HG03575 (cell line): ENCODE data around the gene OR51B4.
"Not testable (repeated sequence)": the region's sequence is repeated elsewhere in the genome, so short reads cannot be mapped to it uniquely, and the experiment has no call there.

Experiments used
- ATAC-seq: cut with Tn5 transposase; IDR thresholded peaks from one replicate; pipeline ENCODE4 v1.9.1; 2021; ENCODE audit not compliant: unreplicated experiment, insufficient number of reproducible peaks, low FRiP score; ENCODE audit errors: extremely low read depth

Gene OR51B4

GRCh38 chr11:5279471-5280090 is 22.2 kb downstream of the OR51B4 start:
- no peak for ATAC-seq

DNA sequence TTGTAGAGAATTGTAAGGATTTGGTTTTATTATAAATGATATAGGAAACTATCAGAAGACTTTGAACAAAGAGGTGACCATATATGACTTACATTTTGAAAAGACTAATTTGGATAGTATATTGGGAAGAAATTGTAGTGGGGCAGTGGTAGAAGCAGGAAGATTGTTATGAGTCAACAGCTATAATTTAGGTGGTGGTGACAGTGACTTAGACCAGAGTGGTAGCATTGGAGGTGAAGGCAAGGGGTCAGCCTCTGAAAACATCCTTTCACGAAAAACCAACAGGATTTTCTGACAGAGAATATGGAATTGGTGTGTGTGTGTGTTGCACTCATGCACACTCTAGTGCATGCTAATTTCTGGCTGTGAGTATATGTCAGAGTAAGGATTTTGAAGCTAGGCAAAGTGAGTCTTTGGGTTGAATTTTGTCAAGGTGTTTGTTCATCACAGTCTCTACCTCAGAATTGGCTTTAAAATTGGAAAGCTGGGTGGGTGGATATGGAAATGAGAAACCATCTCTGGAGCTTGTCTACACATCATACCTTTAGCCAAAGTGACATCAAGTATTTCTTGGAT is 23.9 kb downstream of the OR51B4 start:
- ATAC-seq, result no peak

GRCh38 chr11:5276697-5277096 is 25.0 kb downstream of the OR51B4 start:
- no peak for ATAC-seq

- ATAC-seq, result no peak
Measured at GRCh38 chr11:5275369-5276110, 26.2 kb downstream of the OR51B4 start.

GRCh38 chr11:5274395-5274794 is 27.4 kb downstream of the OR51B4 start:
- ATAC-seq, result no peak

GRCh38 chr11:5272395-5273017 is 29.2 kb downstream of the OR51B4 start:
- ATAC-seq, result no peak

DNA sequence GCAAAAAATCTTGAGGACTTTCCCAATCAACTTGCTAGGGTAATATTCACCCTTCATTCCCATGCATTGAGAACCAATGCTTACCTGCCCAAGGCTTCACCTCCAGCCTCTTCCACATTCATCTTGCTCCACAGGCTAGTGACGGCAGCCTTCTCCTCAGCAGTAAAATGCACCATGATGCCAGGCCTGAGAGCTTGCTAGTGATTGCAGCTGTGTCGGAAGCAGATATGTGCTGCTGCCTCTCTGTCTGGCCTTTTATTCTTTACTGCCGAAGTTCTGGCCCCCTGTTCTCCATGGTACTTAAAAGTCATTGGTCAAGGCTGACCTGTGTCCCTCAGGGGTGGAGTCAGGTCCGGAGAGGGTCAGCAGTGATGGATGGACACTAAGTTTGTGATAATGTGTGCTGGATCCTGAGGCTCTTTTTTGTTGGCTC is 32.0 kb downstream of the OR51B4 start, which contains the start of gene HBE1:
Gene HBE1 (minus strand): TSS at position 231 of the 433 bp plus-strand sequence. CDS start 55 bp downstream, at position 176.
- ATAC-seq, result no peak

DNA sequence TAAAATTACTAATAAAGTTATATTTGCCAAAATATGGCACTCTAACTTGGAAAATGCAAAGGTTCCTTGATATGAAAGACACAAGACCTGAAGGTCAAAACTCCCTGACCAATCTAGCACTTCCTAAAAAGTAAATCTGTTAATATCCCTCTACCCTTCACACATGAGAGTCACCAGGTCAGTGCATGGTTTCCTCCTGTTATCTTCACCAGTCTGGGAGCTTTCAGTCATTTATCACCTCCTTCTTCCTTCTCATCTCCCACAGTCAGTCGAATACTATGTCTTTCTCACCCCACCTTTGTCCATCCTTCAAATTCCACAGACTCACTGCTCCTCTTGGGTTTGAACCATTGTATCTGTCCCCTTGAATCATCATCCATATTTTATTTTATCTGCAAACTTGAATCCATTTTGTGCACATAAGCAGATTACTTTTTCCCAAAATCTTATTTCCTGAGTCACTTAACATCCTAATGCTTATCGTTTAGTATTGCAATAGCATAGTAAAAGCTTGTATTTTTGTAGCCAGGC is 34.6 kb downstream of the OR51B4 start:
- ATAC-seq, result no peak

- no peak for ATAC-seq
Measured at GRCh38 chr11:5266609-5267008, 35.1 kb downstream of the OR51B4 start.

- ATAC-seq, result no peak
Measured at GRCh38 chr11:5265832-5266231, 35.9 kb downstream of the OR51B4 start.

- no peak for ATAC-seq
Measured at GRCh38 chr11:5258543-5259262, 43.0 kb downstream of the OR51B4 start.

- ATAC-seq, result no peak
Measured at GRCh38 chr11:5257296-5257695, 44.5 kb downstream of the OR51B4 start.

DNA sequence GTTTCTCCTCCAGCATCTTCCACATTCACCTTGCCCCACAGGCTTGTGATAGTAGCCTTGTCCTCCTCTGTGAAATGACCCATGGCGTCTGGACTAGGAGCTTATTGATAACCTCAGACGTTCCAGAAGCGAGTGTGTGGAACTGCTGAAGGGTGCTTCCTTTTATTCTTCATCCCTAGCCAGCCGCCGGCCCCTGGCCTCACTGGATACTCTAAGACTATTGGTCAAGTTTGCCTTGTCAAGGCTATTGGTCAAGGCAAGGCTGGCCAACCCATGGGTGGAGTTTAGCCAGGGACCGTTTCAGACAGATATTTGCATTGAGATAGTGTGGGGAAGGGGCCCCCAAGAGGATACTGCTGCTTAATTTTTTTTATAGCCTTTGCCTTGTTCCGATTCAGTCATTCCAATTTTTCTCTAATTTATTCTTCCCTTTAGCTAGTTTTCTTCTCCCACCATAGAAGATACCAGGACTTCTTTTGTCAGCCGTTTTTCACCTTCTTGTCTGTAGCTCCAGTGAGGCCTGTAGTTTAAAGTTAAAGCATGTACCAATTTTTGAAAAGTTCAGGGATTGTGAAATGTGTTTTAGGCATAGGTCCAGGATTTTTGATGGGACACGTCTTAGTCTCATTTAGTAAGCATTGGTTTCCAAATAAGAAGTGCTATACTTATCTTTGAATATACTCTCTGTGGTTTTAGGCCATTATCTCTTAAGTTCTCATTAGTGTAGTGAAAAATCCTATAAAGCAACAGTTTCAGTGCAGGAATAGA is 46.9 kb downstream of the OR51B4 start, which contains the start of gene HBG2:
Gene HBG2 (minus strand): TSS at position 136 of the 768 bp plus-strand sequence. CDS start 53 bp downstream, at position 83.
- not testable (repeated sequence) for ATAC-seq

GRCh38 chr11:5254023-5254422 is 47.7 kb downstream of the OR51B4 start:
- ATAC-seq, result not testable (repeated sequence)

DNA sequence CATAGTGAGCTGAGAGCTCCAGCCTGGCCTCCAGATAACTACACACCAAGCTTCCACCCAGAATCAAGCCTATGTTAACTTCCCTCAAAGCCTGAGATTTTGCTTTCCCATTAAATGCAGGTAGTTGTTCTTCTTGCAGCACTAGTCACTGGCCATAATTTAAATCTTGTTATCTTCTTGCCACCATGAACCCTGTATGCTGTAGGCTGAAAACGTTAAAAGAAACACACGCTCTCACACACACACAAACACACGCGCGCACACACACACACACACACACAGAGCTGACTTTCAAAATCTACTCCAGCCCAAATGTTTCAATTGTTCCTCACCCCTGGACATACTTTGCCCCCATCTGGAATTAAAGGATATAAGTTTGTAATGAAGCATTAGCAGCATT is 48.3 kb downstream of the OR51B4 start:
- not testable (repeated sequence) for ATAC-seq

DNA sequence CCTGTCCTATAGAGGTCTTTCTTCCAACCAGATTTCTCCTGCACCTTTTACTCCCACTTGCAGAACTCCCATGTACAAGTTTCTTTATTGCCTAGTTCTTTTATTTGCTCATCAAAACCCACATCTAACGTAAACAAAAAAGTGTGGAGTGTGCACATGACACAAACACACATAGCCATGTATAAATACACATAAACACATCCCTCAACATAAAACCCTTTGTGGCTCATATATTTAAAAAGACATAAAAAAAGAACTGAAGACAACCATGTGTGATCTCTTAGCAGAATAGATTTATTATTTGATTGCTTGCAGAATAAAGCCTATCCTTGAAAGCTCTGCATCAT is 48.9 kb downstream of the OR51B4 start:
- no peak for ATAC-seq

DNA sequence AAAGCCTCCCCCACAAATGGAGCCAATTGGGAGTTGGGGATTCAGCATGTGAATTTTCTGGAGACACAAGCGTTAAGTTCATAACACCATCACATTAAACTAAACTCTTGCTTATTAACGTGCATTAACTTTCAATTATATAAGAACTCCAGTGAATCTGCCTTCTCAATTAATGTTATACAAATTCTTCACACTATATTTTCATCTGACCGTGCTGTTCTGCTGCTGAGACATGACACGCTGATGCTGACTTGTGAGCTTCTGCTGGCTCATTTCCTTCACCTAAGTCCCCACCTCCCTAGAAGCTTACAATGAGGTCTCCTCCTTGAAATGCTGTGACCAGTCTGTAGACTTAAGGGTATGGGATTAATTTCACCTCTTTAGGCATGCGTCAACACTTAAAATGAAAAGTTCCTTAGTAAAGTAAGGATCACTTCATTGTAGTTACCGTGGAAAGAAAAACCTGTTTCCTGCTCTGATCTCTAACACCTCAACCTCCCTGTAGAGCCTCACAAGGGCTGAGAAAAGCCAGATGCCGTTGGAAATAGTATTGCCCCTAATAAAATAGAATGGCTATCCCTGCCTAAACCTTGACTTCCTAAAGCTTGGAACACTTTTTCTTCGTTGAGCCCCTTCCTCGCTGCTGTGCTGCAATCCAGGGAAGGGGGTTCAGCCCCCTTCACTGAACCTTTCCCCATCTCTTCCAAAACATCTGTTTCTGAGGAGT is 49.4 kb downstream of the OR51B4 start:
- no peak for ATAC-seq

- no peak for ATAC-seq
Measured at GRCh38 chr11:5251746-5252145, 50.0 kb downstream of the OR51B4 start.
